Endodermal cell (in vitro differentiated cells): ENCODE measurements around the gene DOCK4. TPM values are rescaled to one million over a fixed set of nuclear protein-coding genes. Genes with fewer than 3 reads are reported as not detected.

Source experiments
- DNase-seq: peaks from one replicate; pipeline ENCODE4 v3.0.0-alpha.2; 2017
- H3K27ac ChIP-seq: 2 replicates; pipeline ENCODE4 v1.5.1; 2013; ENCODE audit warnings: mild to moderate bottlenecking, low read depth, low read length, moderate library complexity
- H3K27me3 ChIP-seq: 2 replicates; pipeline ENCODE4 v1.6.1; 2013; ENCODE audit warnings: mild to moderate bottlenecking, low read length, moderate library complexity; ENCODE audit not compliant: insufficient read depth, control insufficient read depth, poor library complexity, severe bottlenecking
- H3K36me3 ChIP-seq: 2 replicates; pipeline ENCODE4 v1.7.0; 2013; ENCODE audit warnings: mild to moderate bottlenecking, low read length, moderate library complexity; ENCODE audit not compliant: control insufficient read depth, insufficient read depth
- H3K4me1 ChIP-seq: one replicate; pipeline ENCODE4 v1.7.0; 2013; ENCODE audit warnings: low read length; ENCODE audit not compliant: control insufficient read depth, insufficient read depth
- H3K4me3 ChIP-seq: 2 replicates; pipeline ENCODE4 v1.5.1; 2013; ENCODE audit warnings: mild to moderate bottlenecking, low read length, moderate library complexity
- H3K9ac ChIP-seq: 2 replicates; pipeline ENCODE4 v1.6.1; 2013; ENCODE audit warnings: mild to moderate bottlenecking, low read length, moderate library complexity; ENCODE audit not compliant: poor library complexity, severe bottlenecking; ENCODE audit errors: extremely low read depth
- H3K9me3 ChIP-seq: 2 replicates; pipeline ENCODE4 v1.6.1; 2013; ENCODE audit warnings: mild to moderate bottlenecking, low read length, moderate library complexity; ENCODE audit not compliant: control insufficient read depth
- H3K27ac Mint-ChIP-seq: 2 replicates; pipeline ENCODE4 v1.8.0; 2020; ENCODE audit warnings: mixed read lengths
- H3K27me3 Mint-ChIP-seq: 2 replicates; pipeline ENCODE4 v1.8.0; 2021; ENCODE audit warnings: mild to moderate bottlenecking, mixed read lengths; ENCODE audit not compliant: insufficient read depth
- H3K36me3 Mint-ChIP-seq: 2 replicates; pipeline ENCODE4 v1.8.0; 2020; ENCODE audit warnings: low read depth, mixed read lengths
- H3K4me1 Mint-ChIP-seq: 2 replicates; pipeline ENCODE4 v1.8.0; 2020; ENCODE audit warnings: mixed read lengths
- H3K4me3 Mint-ChIP-seq: 2 replicates; pipeline ENCODE4 v1.8.0; 2020; ENCODE audit warnings: mild to moderate bottlenecking, moderate library complexity, mixed read lengths
- H3K9me3 Mint-ChIP-seq: 2 replicates; pipeline ENCODE4 v1.8.0; 2020; ENCODE audit warnings: mild to moderate bottlenecking, mixed read lengths
- CTCF ChIP-seq: fragments of 200-600 bp; sonication (generic); conservative IDR thresholded peaks from 2 replicates; pipeline ENCODE4 v1.5.0; 2021; ENCODE audit warnings: antibody characterized with exemption, mild to moderate bottlenecking
- WGBS, 2 experiments: methylation state at CpG; one replicate each; pipeline versions ENCODE4 v1.1.5 to v1.1.7; 2013; ENCODE audit warnings: missing lambda C conversion rate in 2 of 2, mixed read lengths in 1 of 2; ENCODE audit not compliant: insufficient coverage in 1 of 2, insufficient read length in 1 of 2; 5-methylcytosine and 5-hydroxymethylcytosine counted together
- total RNA-seq, 2 donors: library from RNA; stranded (reverse); fragmentation: NEBNext Ultra II Directional in 1 of 2; extraction: Animal tissue kit (Norgen Biotek cat#: 25700) in 1 of 2; gene quantifications; 2 replicates in 1 of 2; 3 replicates in 1 of 2; pipeline ENCODE4 v1.2.1, GENCODE V29; 2021

DOCK4 gene
- total RNA-seq, 2 donors from 2014 or later = 11.2 to 15.3 TPM

- Histone ChIP-seq H3K27ac (no peak overlapping the region), H3K9me3 (no peaks in the 10 kb centered on the region), H3K36me3 (no peaks in the 10 kb centered on the region), H3K9ac (no peak overlapping the region), H3K27me3 (no peaks in the 10 kb centered on the region), H3K4me1 (no peaks in the 10 kb centered on the region), H3K4me3 (no peak overlapping the region)
- no peak overlapping the region for H3K27ac Mint-ChIP-seq
- no peaks in the 10 kb centered on the region for H3K36me3 Mint-ChIP-seq
- TF ChIP-seq CTCF = no peak
- no peak for DNase-seq
- no peaks in the 10 kb centered on the region for H3K9me3 Mint-ChIP-seq
- WGBS, 2 experiments = 93 to 100% methylated on average over 3 to 4 of the region's 4 CpGs
- no peaks in the 10 kb centered on the region for H3K27me3 Mint-ChIP-seq
- no peak overlapping the region for H3K4me3 Mint-ChIP-seq
- H3K4me1 Mint-ChIP-seq = peaks cover 9% of the 10 kb centered on the region
Observed at GRCh38 chr7:112068967-112069366, 137.2 kb downstream of the DOCK4 start.

GRCh38 chr7:112067632-112068540 lies 138.3 kb downstream of the DOCK4 start:
- Histone ChIP-seq H3K27me3 (no peaks in the 10 kb centered on the region), H3K9ac (no peak overlapping the region), H3K9me3 (no peaks in the 10 kb centered on the region), H3K27ac (no peak overlapping the region), H3K4me1 (no peaks in the 10 kb centered on the region), H3K4me3 (no peak overlapping the region), H3K36me3 (no peaks in the 10 kb centered on the region)
- Mint-ChIP-seq H3K4me3 (no peak overlapping the region), H3K9me3 (no peaks in the 10 kb centered on the region), H3K27ac (no peak overlapping the region), H3K4me1 (peaks cover 9% of the 10 kb centered on the region), H3K27me3 (no peaks in the 10 kb centered on the region), H3K36me3 (no peaks in the 10 kb centered on the region)
- TF ChIP-seq CTCF = no peak
- no peak for DNase-seq
- 88 to 89% methylated on average over 1 to 3 of the region's 5 CpGs for WGBS, 2 experiments

GRCh38 chr7:112067200-112067599 lies 139.0 kb downstream of the DOCK4 start:
- H3K9ac ChIP-seq = no peak overlapping the region
- H3K4me3 Mint-ChIP-seq = no peak overlapping the region
- no peak for TF ChIP-seq CTCF
- no peaks in the 10 kb centered on the region for H3K36me3 Mint-ChIP-seq
- H3K36me3 ChIP-seq = no peaks in the 10 kb centered on the region
- H3K4me1 Mint-ChIP-seq = peaks cover 5% of the 10 kb centered on the region
- no peak overlapping the region for H3K27ac Mint-ChIP-seq
- no peaks in the 10 kb centered on the region for H3K27me3 Mint-ChIP-seq
- WGBS, 2 experiments = 92 to 100% methylated on average over 1 to 2 of the region's 2 CpGs
- no peaks in the 10 kb centered on the region for H3K9me3 Mint-ChIP-seq
- no peaks in the 10 kb centered on the region for H3K9me3 ChIP-seq
- DNase-seq = no peak
- H3K4me1 ChIP-seq = no peaks in the 10 kb centered on the region
- H3K27me3 ChIP-seq = no peaks in the 10 kb centered on the region
- H3K4me3 ChIP-seq = no peak overlapping the region
- H3K27ac ChIP-seq = no peak overlapping the region
